VCaP (cell line): Measurements from ENCODE around the gene NEURL4.
A peak's percentile ranks its signal among the peaks of the same experiment; 100 is the strongest.

Experiments
- H3K27ac ChIP-seq: fragments of 450-650 bp; 2 replicates; pipeline ENCODE4 v1.5.1; 2017
- CTCF ChIP-seq: fragments of 450-650 bp; conservative IDR thresholded peaks from 2 replicates; pipeline ENCODE4 v1.5.1; 2017; ENCODE audit warnings: mild to moderate bottlenecking, moderate library complexity

Gene NEURL4

GRCh38 chr17:7363311-7363710, 34.2 kb upstream of the NEURL4 start:
- TF ChIP-seq CTCF: no peak
- H3K27ac ChIP-seq: no peak overlapping the region

DNA sequence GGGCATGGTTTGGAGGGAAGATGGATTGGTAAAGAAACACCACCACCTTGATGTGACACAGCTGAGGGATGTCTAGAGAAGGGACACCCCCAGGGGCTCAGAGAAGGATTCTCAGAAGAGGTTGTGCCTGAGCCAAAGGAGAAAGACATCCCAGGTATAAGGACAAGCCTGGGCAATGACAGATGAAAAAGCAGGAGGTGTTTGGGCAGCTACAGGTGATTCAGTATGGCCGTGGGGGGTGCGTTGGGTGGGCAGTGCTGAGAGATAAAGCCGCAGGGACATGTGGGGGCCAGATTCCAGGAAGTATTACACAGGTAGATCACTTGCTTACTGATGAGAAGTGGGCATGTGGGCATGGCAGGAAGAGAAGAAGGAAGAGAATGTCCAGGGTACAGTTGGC, 32.8 kb upstream of the NEURL4 start:
- TF ChIP-seq CTCF: no peak
- no peak overlapping the region for H3K27ac ChIP-seq

DNA sequence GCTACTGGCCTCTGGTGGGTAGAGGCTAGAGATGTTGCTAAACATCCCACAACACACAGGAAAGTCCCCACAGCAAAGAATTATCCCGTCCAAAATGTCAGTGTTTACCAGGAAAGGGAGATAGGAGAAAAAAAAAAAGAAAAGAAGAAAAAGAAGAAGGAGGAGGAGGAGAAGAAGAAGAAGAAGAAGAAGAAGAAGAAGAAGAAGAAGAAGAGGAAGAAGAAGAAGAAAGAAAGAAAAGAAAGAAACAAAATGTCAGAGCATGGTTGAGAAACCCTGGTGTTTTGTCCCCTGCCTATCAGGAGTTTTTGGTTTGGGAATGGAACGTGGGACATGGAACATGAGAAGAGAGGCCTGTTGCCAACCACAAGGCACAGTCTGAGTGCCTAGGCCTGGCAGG, 28.2 kb upstream of the NEURL4 start:
- H3K27ac ChIP-seq: no peak overlapping the region
- TF ChIP-seq CTCF: no peak

GRCh38 chr17:7356756-7357155, 27.6 kb upstream of the NEURL4 start:
- TF ChIP-seq CTCF: no peak

DNA sequence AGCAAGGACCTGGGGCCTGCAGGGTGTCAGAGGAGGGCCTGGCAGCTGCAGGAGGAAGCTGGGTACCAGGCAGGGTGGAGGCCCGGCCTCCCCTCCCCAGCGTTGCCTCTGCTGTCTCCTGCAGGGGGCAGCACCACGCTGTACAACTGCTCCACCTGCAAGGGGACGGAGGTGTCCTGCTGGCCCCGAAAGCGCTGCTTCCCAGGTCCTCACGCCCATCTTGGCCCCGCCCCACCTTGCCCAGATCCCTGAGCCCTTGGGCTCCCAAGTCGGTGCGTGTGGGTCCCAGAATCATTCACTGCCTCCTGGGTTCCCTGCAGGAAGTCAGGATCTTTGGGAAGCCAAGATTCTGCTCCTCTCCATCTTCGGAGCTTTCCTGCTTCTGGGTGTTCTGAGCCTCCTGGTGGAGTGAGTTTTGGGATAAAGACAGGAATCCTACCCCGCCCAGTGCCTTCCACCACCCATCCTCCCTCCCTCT, 27.0 kb upstream of the NEURL4 start:
- no peak overlapping the region for H3K27ac ChIP-seq
- TF ChIP-seq CTCF: peak; percentile 80

More at GRCh38 chr17:7356756-7357155, 27.6 kb upstream of the NEURL4 start:
- no peak overlapping the region for H3K27ac ChIP-seq

DNA sequence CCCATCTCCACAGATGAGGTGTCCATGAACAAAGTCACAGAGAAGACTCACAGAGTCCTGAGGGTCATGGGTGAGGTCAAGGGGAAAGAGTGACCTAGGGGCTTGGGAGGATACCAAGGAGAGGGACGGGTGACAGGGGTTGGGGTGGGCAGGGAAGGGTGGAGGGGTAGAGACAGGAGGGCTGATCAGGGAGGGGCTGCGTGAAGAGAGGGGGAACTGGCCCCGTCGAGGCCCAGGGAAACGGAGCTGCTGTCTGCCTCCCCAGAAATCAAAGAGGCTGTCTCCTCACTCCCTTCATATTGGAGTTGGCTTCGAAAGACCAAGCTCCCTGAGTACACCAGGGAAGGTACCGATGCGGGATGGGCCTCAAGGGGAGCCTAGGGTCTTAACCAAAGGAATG, 26.4 kb upstream of the NEURL4 start:
- TF ChIP-seq CTCF: no peak
- H3K27ac ChIP-seq: no peak overlapping the region

DNA sequence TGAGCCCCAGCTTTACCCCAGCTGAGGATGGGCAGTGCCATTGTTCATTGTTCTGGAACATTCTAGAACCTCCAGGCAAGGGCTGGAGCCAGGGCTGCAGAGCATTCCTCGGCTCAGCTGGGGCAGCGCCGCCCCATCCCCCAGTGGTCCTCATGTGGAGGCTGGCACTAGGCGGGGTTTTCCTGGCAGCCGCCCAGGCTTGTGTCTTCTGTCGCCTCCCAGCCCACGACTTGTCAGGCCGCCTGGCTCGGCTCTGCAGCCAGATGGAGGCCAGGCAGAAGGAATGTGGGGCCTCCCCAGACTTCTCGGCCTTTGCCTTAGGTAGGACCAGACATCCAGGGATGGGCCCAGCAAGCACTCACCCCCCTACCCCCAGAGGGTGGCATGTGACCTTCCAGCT, 25.9 kb upstream of the NEURL4 start, which contains the start of gene TMEM95:
Gene TMEM95 (plus strand): TSS at position 104 of the 400 bp plus-strand sequence. CDS start 49 bp downstream, at position 153.
- no peak for TF ChIP-seq CTCF
- H3K27ac ChIP-seq: no peak within 1 kb of the TSS
